ENCODE results near the gene CSMD2. TPM values are rescaled to one million over a fixed set of nuclear protein-coding genes. Genes with fewer than 3 reads are reported as not detected.

The CSMD2 gene
- polyA plus RNA-seq, 1 of the 3 experiments (the other 2 are of a cell fraction) = not detected

- Histone ChIP-seq H3K9me3 (no peaks in the 10 kb centered on the region), H2AFZ (ENCODE audit: low read depth) (no peak overlapping the region), H3K27ac (ENCODE audit: low read depth in 2 of 2, low read length in 1 of 2) (no peak overlapping the region), H3K9me2 (no peaks in the 10 kb centered on the region), H3K36me3 (replicated peaks in 1 of 2; ENCODE audit: control insufficient read depth in 1 of 2, insufficient read depth in 2 of 2, low read length in 1 of 2) (no peaks in the 10 kb centered on the region), H3K4me2 (no peak overlapping the region), H3K9ac (no peak overlapping the region), H3K4me1 (ENCODE audit: control insufficient read depth in 1 of 2, insufficient read depth in 2 of 2, low read depth in 1 of 2, low read length in 1 of 2) (peaks cover 0 to 11% of the 10 kb centered on the region in 2 experiments; a peak in 2 of 4 replicates), H3F3A (replicated peaks; ENCODE audit: insufficient read depth) (no peaks in the 10 kb centered on the region), H3K79me2 (ENCODE audit: insufficient read depth) (no peaks in the 10 kb centered on the region), H4K20me1 (ENCODE audit: insufficient read depth) (no peaks in the 10 kb centered on the region), H3K27me3 (ENCODE audit: insufficient read depth) (no peaks in the 10 kb centered on the region), H3K4me3 (ENCODE audit: low read depth in 2 of 2, low read length in 1 of 2) (no peak overlapping the region)
- no peak for TF ChIP-seq RXRA (IDR thresholded peaks at IDR 0.05; ENCODE audit: borderline replicate concordance, low read depth)
- TF ChIP-seq FOSL2 (IDR thresholded peaks at IDR 0.05; ENCODE audit: borderline replicate concordance, low read depth) = no peak
- no peak for TF ChIP-seq SMC3 (IDR thresholded peaks at IDR 0.05; ENCODE audit: low read depth, low read length)
- TF ChIP-seq REST (IDR thresholded peaks at IDR 0.05; ENCODE audit: low read depth, low read length) = no peak
- TF ChIP-seq ZBTB33 (IDR thresholded peaks at IDR 0.05; ENCODE audit: borderline replicate concordance, low read depth) = no peak
- no peak for TF ChIP-seq NRF1 (IDR thresholded peaks at IDR 0.05; ENCODE audit: low read depth, low read length)
- no peak for TF ChIP-seq TEAD4 (IDR thresholded peaks at IDR 0.05; ENCODE audit: borderline replicate concordance, insufficient read depth)
- no peak for TF ChIP-seq NFIC (IDR thresholded peaks at IDR 0.05; ENCODE audit: borderline replicate concordance)
- no peak for TF ChIP-seq GATA2 (CRISPR knock-in tag; IDR thresholded peaks at IDR 0.05)
- no peak for TF ChIP-seq TAF1 (IDR thresholded peaks at IDR 0.05; ENCODE audit: borderline replicate concordance, low read depth, low read length)
- TF ChIP-seq SIN3A (IDR thresholded peaks at IDR 0.05; ENCODE audit: borderline replicate concordance, low read depth, low read length) = no peak
- TF ChIP-seq MAX (IDR thresholded peaks at IDR 0.05; ENCODE audit: low read depth) = no peak
- no peak for TF ChIP-seq PBX3 (IDR thresholded peaks at IDR 0.05)
- no peak for TF ChIP-seq IRF3 (IDR thresholded peaks at IDR 0.05; ENCODE audit: low read depth, low read length)
- TF ChIP-seq CTCF (IDR thresholded peaks at IDR 0.05) = no peak
- no peak for TF ChIP-seq RFX5 (IDR thresholded peaks at IDR 0.05; ENCODE audit: low read length)
- TF ChIP-seq FOXM1 (IDR thresholded peaks at IDR 0.05; ENCODE audit: low read depth) = no peak
- TF ChIP-seq EZH2phosphoT487 (IDR thresholded peaks at IDR 0.05; ENCODE audit: borderline replicate concordance, low read depth) = no peak
- TF ChIP-seq CHD2 (IDR thresholded peaks at IDR 0.05; ENCODE audit: low read length, partially characterized antibody) = no peak
- no peak for TF ChIP-seq MXI1 (IDR thresholded peaks at IDR 0.05; ENCODE audit: low read depth, low read length)
- CTCF ChIA-PET = no interaction called here
- POLR2A ChIA-PET = no interaction called here
- no peak for DNase-seq
Measured at GRCh38 chr1:33852711-33853110, 312.3 kb downstream of the CSMD2 start.
